Measurements from ENCODE around the gene CDH11.
A peak's percentile ranks its signal among the peaks of the same experiment; 100 is the strongest.

The CDH11 gene

GRCh38 chr16:65032387-65032786 is 89.5 kb downstream of the CDH11 start:
- DNase-seq (ENCODE audit: low spot score), result no peak

GRCh38 chr16:65024767-65025178 is 97.1 kb downstream of the CDH11 start:
- no peak for DNase-seq (ENCODE audit: low spot score)

GRCh38 chr16:65023802-65024201 is 98.1 kb downstream of the CDH11 start:
- no peak for DNase-seq (ENCODE audit: low spot score)

- no peak for DNase-seq (ENCODE audit: low spot score)
Observed at GRCh38 chr16:65021852-65022595, 99.8 kb downstream of the CDH11 start.

- DNase-seq (ENCODE audit: low spot score), result no peak
Observed at GRCh38 chr16:65016754-65017153, 105.1 kb downstream of the CDH11 start.

- no peak for DNase-seq (ENCODE audit: low spot score)
Observed at GRCh38 chr16:65015599-65015998, 106.3 kb downstream of the CDH11 start.

GRCh38 chr16:65012357-65012756 is 109.5 kb downstream of the CDH11 start:
- no peak for DNase-seq (ENCODE audit: low spot score)

GRCh38 chr16:65010125-65010524 is 111.7 kb downstream of the CDH11 start:
- DNase-seq (ENCODE audit: low spot score), result no peak

- DNase-seq (ENCODE audit: low spot score), result no peak
Observed at GRCh38 chr16:65005696-65006095, 116.2 kb downstream of the CDH11 start.

GRCh38 chr16:65004570-65004969 is 117.3 kb downstream of the CDH11 start:
- no peak for DNase-seq (ENCODE audit: low spot score)

- no peak for DNase-seq (ENCODE audit: low spot score)
Observed at GRCh38 chr16:65003621-65004020, 118.2 kb downstream of the CDH11 start.

GRCh38 chr16:65002265-65002664 is 119.6 kb downstream of the CDH11 start:
- no peak for DNase-seq (ENCODE audit: low spot score)

GRCh38 chr16:65000654-65001053 is 121.2 kb downstream of the CDH11 start:
- DNase-seq (ENCODE audit: low spot score), result no peak

GRCh38 chr16:64997751-64998150 is 124.1 kb downstream of the CDH11 start:
- DNase-seq (ENCODE audit: low spot score), result no peak

- DNase-seq (ENCODE audit: low spot score), result no peak
Observed at GRCh38 chr16:64997121-64997520, 124.7 kb downstream of the CDH11 start.

- DNase-seq (ENCODE audit: low spot score), result no peak
Observed at GRCh38 chr16:64996641-64997040, 125.2 kb downstream of the CDH11 start.

GRCh38 chr16:64993464-64993863 is 128.4 kb downstream of the CDH11 start:
- no peak for DNase-seq (ENCODE audit: low spot score)

- DNase-seq (ENCODE audit: low spot score), result no peak
Observed at GRCh38 chr16:64991001-64991400, 130.9 kb downstream of the CDH11 start.

GRCh38 chr16:64990101-64990500 is 131.8 kb downstream of the CDH11 start:
- DNase-seq (ENCODE audit: low spot score), result no peak

GRCh38 chr16:64989050-64989449 is 132.8 kb downstream of the CDH11 start:
- DNase-seq (ENCODE audit: low spot score), result no peak

GRCh38 chr16:64983963-64984362 is 137.9 kb downstream of the CDH11 start:
- DNase-seq (ENCODE audit: low spot score), result peak; percentile 69

GRCh38 chr16:64983231-64983630 is 138.6 kb downstream of the CDH11 start:
- DNase-seq (ENCODE audit: low spot score), result no peak

GRCh38 chr16:64982581-64982980 is 139.3 kb downstream of the CDH11 start:
- no peak for DNase-seq (ENCODE audit: low spot score)

- DNase-seq (ENCODE audit: low spot score), result no peak
Observed at GRCh38 chr16:64981568-64982281, 140.1 kb downstream of the CDH11 start.

Data from NAMALWA (cell line).